Measurements from ENCODE around the gene RBM44. TPM values are rescaled to one million over a fixed set of nuclear protein-coding genes. Genes with fewer than 3 reads are reported as not detected.

RBM44 gene
- total RNA-seq, 1 experiment from 2014 or later: 0.14 TPM

GRCh38 chr2:237873897-237874551, 75.4 kb downstream of the RBM44 start:
- H3K9me3 Mint-ChIP-seq (ENCODE audit: unreplicated experiment): no peaks in the 10 kb centered on the region
- BruUV-seq (replicated peaks): no TSS peak
- Histone ChIP-seq H3K27me3 (replicated peaks; ENCODE audit: control insufficient read depth, insufficient read depth, low read length) (no peaks in the 10 kb centered on the region), H3K4me3 (ENCODE audit: low read depth, low read length) (no peak overlapping the region), H3K36me3 (ENCODE audit: control insufficient read depth, insufficient read depth, low read length) (no peaks in the 10 kb centered on the region), H3K9me3 (no peaks in the 10 kb centered on the region), H3K4me1 (no peaks in the 10 kb centered on the region)
- ChIA-PET POLR2A (no interaction called here), CTCF (no interaction called here)
- no peak for DNase-seq
- no peaks in the 10 kb centered on the region for H3K4me1 Mint-ChIP-seq (ENCODE audit: low read depth, unreplicated experiment)
- no peak overlapping the region for H3K4me3 Mint-ChIP-seq (ENCODE audit: unreplicated experiment)
- no peak for TF ChIP-seq CTCF (IDR thresholded peaks at IDR 0.05; ENCODE audit: insufficient read depth in 1 of 2, low read depth in 1 of 2, low read length in 1 of 2, severe bottlenecking in 1 of 2, unreplicated experiment in 1 of 2)
- no peaks in the 10 kb centered on the region for H3K27me3 Mint-ChIP-seq (ENCODE audit: insufficient read depth, unreplicated experiment)
- H3K27ac Mint-ChIP-seq (ENCODE audit: unreplicated experiment): no peak overlapping the region
- intact Hi-C loops (cut with micrococcal nuclease; ENCODE audit: unreplicated experiment): no loop called here
- no peaks in the 10 kb centered on the region for H3K36me3 Mint-ChIP-seq (ENCODE audit: insufficient read depth, unreplicated experiment)

GRCh38 chr2:237874585-237875161, 76.1 kb downstream of the RBM44 start:
- H3K4me1 ChIP-seq: no peaks in the 10 kb centered on the region
- H3K4me3 Mint-ChIP-seq (ENCODE audit: unreplicated experiment): no peak overlapping the region
- TF ChIP-seq CTCF (IDR thresholded peaks at IDR 0.05; ENCODE audit: insufficient read depth in 1 of 2, low read depth in 1 of 2, low read length in 1 of 2, severe bottlenecking in 1 of 2, unreplicated experiment in 1 of 2): no peak
- ChIA-PET POLR2A (no interaction called here), CTCF (no interaction called here)
- H3K27me3 Mint-ChIP-seq (ENCODE audit: insufficient read depth, unreplicated experiment): no peaks in the 10 kb centered on the region
- no peak for DNase-seq
- BruUV-seq (replicated peaks): no TSS peak
- H3K4me1 Mint-ChIP-seq (ENCODE audit: low read depth, unreplicated experiment): no peaks in the 10 kb centered on the region
- H3K9me3 ChIP-seq: no peaks in the 10 kb centered on the region
- no peaks in the 10 kb centered on the region for H3K27me3 ChIP-seq (replicated peaks; ENCODE audit: control insufficient read depth, insufficient read depth, low read length)
- H3K27ac Mint-ChIP-seq (ENCODE audit: unreplicated experiment): no peak overlapping the region
- intact Hi-C loops (cut with micrococcal nuclease; ENCODE audit: unreplicated experiment): no loop called here
- H3K36me3 Mint-ChIP-seq (ENCODE audit: insufficient read depth, unreplicated experiment): no peaks in the 10 kb centered on the region
- H3K36me3 ChIP-seq (ENCODE audit: control insufficient read depth, insufficient read depth, low read length): no peaks in the 10 kb centered on the region
- no peaks in the 10 kb centered on the region for H3K9me3 Mint-ChIP-seq (ENCODE audit: unreplicated experiment)
- H3K4me3 ChIP-seq (ENCODE audit: low read depth, low read length): no peak overlapping the region

- H3K4me1 Mint-ChIP-seq (ENCODE audit: low read depth, unreplicated experiment): no peaks in the 10 kb centered on the region
- H3K27me3 ChIP-seq (replicated peaks; ENCODE audit: control insufficient read depth, insufficient read depth, low read length): no peaks in the 10 kb centered on the region
- intact Hi-C loops (cut with micrococcal nuclease; ENCODE audit: unreplicated experiment): no loop called here
- no peak overlapping the region for H3K4me3 Mint-ChIP-seq (ENCODE audit: unreplicated experiment)
- no peak for TF ChIP-seq CTCF (IDR thresholded peaks at IDR 0.05; ENCODE audit: insufficient read depth in 1 of 2, low read depth in 1 of 2, low read length in 1 of 2, severe bottlenecking in 1 of 2, unreplicated experiment in 1 of 2)
- H3K36me3 ChIP-seq (ENCODE audit: control insufficient read depth, insufficient read depth, low read length): no peaks in the 10 kb centered on the region
- no peaks in the 10 kb centered on the region for H3K36me3 Mint-ChIP-seq (ENCODE audit: insufficient read depth, unreplicated experiment)
- no peak for DNase-seq
- no peak overlapping the region for H3K4me3 ChIP-seq (ENCODE audit: low read depth, low read length)
- ChIA-PET CTCF (no interaction called here), POLR2A (no interaction called here)
- no peaks in the 10 kb centered on the region for H3K27me3 Mint-ChIP-seq (ENCODE audit: insufficient read depth, unreplicated experiment)
- no peaks in the 10 kb centered on the region for H3K9me3 ChIP-seq
- H3K9me3 Mint-ChIP-seq (ENCODE audit: unreplicated experiment): no peaks in the 10 kb centered on the region
- BruUV-seq (replicated peaks): no TSS peak
- no peaks in the 10 kb centered on the region for H3K4me1 ChIP-seq
- no peak overlapping the region for H3K27ac Mint-ChIP-seq (ENCODE audit: unreplicated experiment)
These were observed 76.9 kb downstream of the RBM44 start for GRCh38 chr2:237875256-237876060.
